ENCODE measurements around the gene ZNF217.

DNA sequence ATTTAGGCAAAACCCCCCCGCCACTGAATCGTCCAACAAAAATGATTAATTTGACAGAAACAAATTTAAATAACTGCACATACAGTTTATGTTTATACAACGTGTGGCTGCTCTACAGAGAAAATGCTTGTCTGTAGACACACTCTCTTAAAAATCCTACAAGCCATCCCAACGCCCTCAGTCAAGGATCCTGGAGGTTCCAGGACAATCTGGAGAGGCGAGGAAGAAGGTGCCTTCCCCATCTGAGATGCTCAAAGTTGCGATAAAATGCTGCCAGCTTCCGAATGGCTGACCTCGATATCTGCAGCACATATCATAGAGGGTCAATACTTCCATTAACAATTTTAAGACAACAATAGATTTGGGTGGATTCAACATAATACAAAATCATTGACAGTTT is 25.3 kb downstream of the ZNF217 start:
- TF ChIP-seq, protein P1, sequence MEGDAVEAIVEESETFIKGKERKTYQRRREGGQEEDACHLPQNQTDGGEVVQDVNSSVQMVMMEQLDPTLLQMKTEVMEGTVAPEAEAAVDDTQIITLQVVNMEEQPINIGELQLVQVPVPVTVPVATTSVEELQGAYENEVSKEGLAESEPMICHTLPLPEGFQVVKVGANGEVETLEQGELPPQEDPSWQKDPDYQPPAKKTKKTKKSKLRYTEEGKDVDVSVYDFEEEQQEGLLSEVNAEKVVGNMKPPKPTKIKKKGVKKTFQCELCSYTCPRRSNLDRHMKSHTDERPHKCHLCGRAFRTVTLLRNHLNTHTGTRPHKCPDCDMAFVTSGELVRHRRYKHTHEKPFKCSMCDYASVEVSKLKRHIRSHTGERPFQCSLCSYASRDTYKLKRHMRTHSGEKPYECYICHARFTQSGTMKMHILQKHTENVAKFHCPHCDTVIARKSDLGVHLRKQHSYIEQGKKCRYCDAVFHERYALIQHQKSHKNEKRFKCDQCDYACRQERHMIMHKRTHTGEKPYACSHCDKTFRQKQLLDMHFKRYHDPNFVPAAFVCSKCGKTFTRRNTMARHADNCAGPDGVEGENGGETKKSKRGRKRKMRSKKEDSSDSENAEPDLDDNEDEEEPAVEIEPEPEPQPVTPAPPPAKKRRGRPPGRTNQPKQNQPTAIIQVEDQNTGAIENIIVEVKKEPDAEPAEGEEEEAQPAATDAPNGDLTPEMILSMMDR (IDR thresholded peaks at IDR 0.05; ENCODE audit: insufficient read depth, low read length, poor library complexity, severe bottlenecking), result no peak
- no peak for TF ChIP-seq EZH2phosphoT487 (conservative IDR thresholded peaks at IDR 0.05; ENCODE audit: low read length)
